Measurements from ENCODE around the gene CLEC10A. TPM values are rescaled to one million over a fixed set of nuclear protein-coding genes. Genes with fewer than 3 reads are reported as not detected.

The CLEC10A gene
- total and polyA plus RNA-seq, 7 donors: 9.1 to 17.6 (median 15.3) TPM

DNA sequence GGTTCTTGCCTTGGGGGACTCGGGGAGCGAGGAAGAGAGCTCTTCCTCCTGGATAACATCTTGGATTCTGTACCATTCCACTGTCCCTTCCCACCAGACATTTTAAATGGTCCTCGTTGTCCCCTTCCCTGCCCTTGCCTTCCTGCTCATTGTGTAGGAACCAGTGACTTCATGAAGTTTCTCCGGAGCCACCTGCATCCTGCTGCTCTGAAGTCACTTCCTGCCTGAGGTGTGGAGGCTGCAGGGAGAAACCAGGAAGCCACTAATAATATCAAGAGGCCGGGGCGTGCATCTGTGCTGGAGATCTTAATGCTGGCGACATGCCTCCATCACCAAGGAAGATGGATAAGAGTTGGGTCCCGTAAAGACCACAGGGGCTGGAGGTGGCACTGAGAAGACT is 50.4 kb downstream of the CLEC10A start:
- WGBS, 2 donors: 53 to 83% methylated on average over 8 of the region's 8 CpGs
- intact Hi-C loops (cut with DNase I): no loop called here
- H3K27me3 ChIP-seq: no peaks in the 10 kb centered on the region
- DNase-seq: no peak
- H3K36me3 ChIP-seq: no peaks in the 10 kb centered on the region
- no peak for TF ChIP-seq POLR2A (IDR thresholded peaks at IDR 0.05)
- TF ChIP-seq EP300 (IDR thresholded peaks at IDR 0.05): no peak
- TF ChIP-seq POLR2AphosphoS5 (IDR thresholded peaks at IDR 0.05): peak in 2 of 4 donors; percentile 8 to 40
- TF ChIP-seq, protein P1, sequence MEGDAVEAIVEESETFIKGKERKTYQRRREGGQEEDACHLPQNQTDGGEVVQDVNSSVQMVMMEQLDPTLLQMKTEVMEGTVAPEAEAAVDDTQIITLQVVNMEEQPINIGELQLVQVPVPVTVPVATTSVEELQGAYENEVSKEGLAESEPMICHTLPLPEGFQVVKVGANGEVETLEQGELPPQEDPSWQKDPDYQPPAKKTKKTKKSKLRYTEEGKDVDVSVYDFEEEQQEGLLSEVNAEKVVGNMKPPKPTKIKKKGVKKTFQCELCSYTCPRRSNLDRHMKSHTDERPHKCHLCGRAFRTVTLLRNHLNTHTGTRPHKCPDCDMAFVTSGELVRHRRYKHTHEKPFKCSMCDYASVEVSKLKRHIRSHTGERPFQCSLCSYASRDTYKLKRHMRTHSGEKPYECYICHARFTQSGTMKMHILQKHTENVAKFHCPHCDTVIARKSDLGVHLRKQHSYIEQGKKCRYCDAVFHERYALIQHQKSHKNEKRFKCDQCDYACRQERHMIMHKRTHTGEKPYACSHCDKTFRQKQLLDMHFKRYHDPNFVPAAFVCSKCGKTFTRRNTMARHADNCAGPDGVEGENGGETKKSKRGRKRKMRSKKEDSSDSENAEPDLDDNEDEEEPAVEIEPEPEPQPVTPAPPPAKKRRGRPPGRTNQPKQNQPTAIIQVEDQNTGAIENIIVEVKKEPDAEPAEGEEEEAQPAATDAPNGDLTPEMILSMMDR (IDR thresholded peaks at IDR 0.05): no peak
- no peak overlapping the region for H3K4me3 ChIP-seq
- H3K27ac ChIP-seq: peak overlapping the region in 2 of 4 donors; percentile 21 to 39
- no peaks in the 10 kb centered on the region for H3K4me1 ChIP-seq
- no peaks in the 10 kb centered on the region for H3K9me3 ChIP-seq

DNA sequence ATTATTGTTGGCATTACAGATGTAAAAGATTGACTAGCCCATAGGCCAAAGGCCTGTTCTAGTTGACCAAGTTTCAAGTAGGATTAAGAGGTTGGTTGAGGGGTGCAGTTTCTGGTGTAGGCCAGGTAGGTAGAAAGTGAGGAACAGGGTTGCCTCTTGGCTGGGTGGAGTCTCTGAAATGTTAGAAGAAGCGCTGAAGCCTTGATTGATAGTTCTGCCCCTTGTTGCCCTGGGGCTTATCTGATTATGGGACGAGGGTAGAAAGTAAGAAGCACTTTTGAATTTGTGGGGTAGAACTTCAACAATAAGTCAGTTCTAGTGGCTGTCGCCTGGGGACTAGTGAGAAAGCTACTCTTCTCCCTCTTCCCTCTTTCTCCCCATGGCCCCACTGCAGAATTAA is 51.0 kb downstream of the CLEC10A start:
- Histone ChIP-seq H3K4me3 (no peak overlapping the region), H3K27me3 (peaks cover 0 to 1% (median 0%) of the 10 kb centered on the region in 3 donors), H3K36me3 (no peaks in the 10 kb centered on the region), H3K27ac (peak overlapping the region in 2 of 4 donors; percentile 14 to 39), H3K4me1 (no peaks in the 10 kb centered on the region), H3K9me3 (no peaks in the 10 kb centered on the region)
- WGBS, 2 donors: 90 to 91% methylated on average over 3 of the region's 3 CpGs
- intact Hi-C loops (cut with DNase I): no loop called here
- no peak for DNase-seq
- TF ChIP-seq POLR2AphosphoS5 (IDR thresholded peaks at IDR 0.05) (no peak), POLR2A (IDR thresholded peaks at IDR 0.05) (no peak), EP300 (IDR thresholded peaks at IDR 0.05) (no peak)
- TF ChIP-seq, protein P1 (IDR thresholded peaks at IDR 0.05): no peak

DNA sequence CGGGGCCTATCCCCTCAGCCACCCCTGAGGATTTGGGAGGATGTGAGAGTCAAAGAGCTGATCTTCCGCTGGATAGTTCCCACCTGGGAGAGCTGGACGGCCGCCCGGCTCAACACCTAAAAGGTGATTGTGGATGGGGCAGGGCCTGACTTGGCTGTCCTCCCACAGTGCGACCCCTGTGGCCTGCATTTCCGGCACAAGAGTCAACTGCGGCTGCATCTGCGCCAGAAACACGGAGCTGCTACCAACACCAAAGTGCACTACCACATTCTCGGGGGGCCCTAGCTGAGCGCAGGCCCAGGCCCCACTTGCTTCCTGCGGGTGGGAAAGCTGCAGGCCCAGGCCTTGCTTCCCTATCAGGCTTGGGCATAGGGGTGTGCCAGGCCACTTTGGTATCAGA is 52.7 kb downstream of the CLEC10A start:
- TF ChIP-seq EP300 (IDR thresholded peaks at IDR 0.05): no peak
- Histone ChIP-seq H3K9me3 (no peaks in the 10 kb centered on the region), H3K27me3 (peaks cover 6 to 19% (median 11%) of the 10 kb centered on the region in 3 donors), H3K4me3 (no peak overlapping the region), H3K36me3 (no peaks in the 10 kb centered on the region), H3K4me1 (peaks cover 0 to 15% (median 10%) of the 10 kb centered on the region in 4 donors), H3K27ac (peak overlapping the region in 2 of 4 donors; percentile 2 to 4)
- DNase-seq: no peak
- 88 to 89% methylated on average over 13 of the region's 13 CpGs for WGBS, 2 donors
- intact Hi-C loops (cut with DNase I): no loop called here

DNA sequence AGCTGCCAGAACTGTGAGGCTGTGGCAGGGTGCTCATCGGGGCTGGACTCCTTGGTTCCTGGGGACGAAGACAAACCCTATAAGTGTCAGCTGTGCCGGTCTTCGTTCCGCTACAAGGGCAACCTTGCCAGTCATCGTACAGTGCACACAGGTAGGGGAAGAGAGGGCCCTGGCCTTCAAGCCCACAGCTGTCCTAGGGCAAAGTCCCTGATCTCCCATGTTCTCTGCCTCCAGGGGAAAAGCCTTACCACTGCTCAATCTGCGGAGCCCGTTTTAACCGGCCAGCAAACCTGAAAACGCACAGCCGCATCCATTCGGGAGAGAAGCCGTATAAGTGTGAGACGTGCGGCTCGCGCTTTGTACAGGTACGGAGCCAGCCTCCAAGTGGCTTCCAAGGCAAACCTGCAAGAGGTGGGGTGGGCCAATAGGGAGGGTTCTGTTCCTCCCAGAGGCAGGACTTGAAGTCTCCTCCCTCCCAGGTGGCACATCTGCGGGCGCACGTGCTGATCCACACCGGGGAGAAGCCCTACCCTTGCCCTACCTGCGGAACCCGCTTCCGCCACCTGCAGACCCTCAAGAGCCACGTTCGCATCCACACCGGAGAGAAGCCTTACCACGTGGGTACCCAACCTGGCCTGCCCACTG is 53.5 kb downstream of the CLEC10A start:
- 92 to 93% methylated on average over 29 of the region's 29 CpGs for WGBS, 2 donors
- Histone ChIP-seq H3K4me3 (no peak overlapping the region), H3K27me3 (peaks cover 9 to 26% (median 18%) of the 10 kb centered on the region in 3 donors), H3K36me3 (no peaks in the 10 kb centered on the region), H3K9me3 (no peaks in the 10 kb centered on the region), H3K4me1 (peaks cover 0 to 23% (median 18%) of the 10 kb centered on the region in 4 donors), H3K27ac (no peak overlapping the region)
- intact Hi-C loops (cut with DNase I): no loop called here
- no peak for DNase-seq
- TF ChIP-seq EP300 (IDR thresholded peaks at IDR 0.05) (no peak), POLR2AphosphoS5 (IDR thresholded peaks at IDR 0.05) (no peak), POLR2A (IDR thresholded peaks at IDR 0.05) (no peak)
- TF ChIP-seq, protein P1 (IDR thresholded peaks at IDR 0.05): no peak

DNA sequence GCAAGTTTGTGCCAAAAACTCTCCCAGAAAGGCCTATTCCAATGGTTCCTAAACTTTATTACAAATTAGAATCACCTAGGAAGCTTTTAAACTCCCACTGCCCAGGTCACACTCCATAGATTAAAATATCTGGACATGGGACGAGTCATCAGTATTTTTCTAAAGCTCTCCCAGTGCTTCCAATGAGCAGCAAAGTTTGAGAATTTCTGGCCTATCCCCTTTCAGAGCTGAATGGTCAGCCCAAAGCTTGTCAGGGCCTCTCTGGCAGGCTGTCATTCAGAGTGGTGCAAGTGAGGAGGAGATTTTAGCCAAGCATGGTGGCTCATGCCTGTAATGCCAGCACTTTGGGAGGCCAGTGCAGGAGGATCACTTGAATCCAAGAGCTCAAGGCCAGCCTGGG is 54.8 kb downstream of the CLEC10A start:
- Histone ChIP-seq H3K9me3 (no peaks in the 10 kb centered on the region), H3K27ac (no peak overlapping the region), H3K4me1 (peaks cover 0 to 26% (median 24%) of the 10 kb centered on the region in 4 donors), H3K4me3 (no peak overlapping the region), H3K27me3 (peaks cover 9 to 30% (median 18%) of the 10 kb centered on the region in 3 donors), H3K36me3 (no peaks in the 10 kb centered on the region)
- intact Hi-C loops (cut with DNase I): no loop called here
- TF ChIP-seq, protein P1 (IDR thresholded peaks at IDR 0.05): no peak
- TF ChIP-seq POLR2AphosphoS5 (IDR thresholded peaks at IDR 0.05): no peak
- TF ChIP-seq POLR2A (IDR thresholded peaks at IDR 0.05): no peak
- TF ChIP-seq EP300 (IDR thresholded peaks at IDR 0.05): no peak
- WGBS, 2 donors: 95 to 97% methylated on average over 1 of the region's 1 CpG
- DNase-seq: no peak

Small RNAs within 50 kb of the gene (small RNA-seq; reads per million reads assigned to genes)
- 0 reads per million in 3 donors for gene AC120057.1

Other genes starting within 250 kb of the CLEC10A start
- gene TEKT1, start 248.5 kb downstream of the CLEC10A start, total RNA-seq: not detected
- gene TEKT1, start 248.5 kb downstream of the CLEC10A start, polyA plus RNA-seq: not detected
- not detected for gene ALOX12, start 84.2 kb downstream of the CLEC10A start, total RNA-seq
- gene ALOX12, start 84.2 kb downstream of the CLEC10A start, polyA plus RNA-seq: not detected
- 100 to 1,000 TPM in 2 of 4 donors, 10 to 100 TPM in 2; 78.8 to 196 (median 109) TPM for gene RNASEK, start 67.6 kb downstream of the CLEC10A start, total RNA-seq
- gene RNASEK, start 67.6 kb downstream of the CLEC10A start, polyA plus RNA-seq: 100 to 1,000 TPM; 261 to 363 (median 302) TPM
- gene BCL6B, start 57.2 kb downstream of the CLEC10A start, total RNA-seq: 1 to 10 TPM in 2 of 4 donors, under 1 TPM in 2; 0.71 to 2.8 (median 1.8) TPM
- gene BCL6B, start 57.2 kb downstream of the CLEC10A start, polyA plus RNA-seq: 1 to 10 TPM in 2 of 3 donors, under 1 TPM in 1; 0.46 to 3.6 (median 3.3) TPM
- gene SLC16A13, start 44.2 kb downstream of the CLEC10A start, total RNA-seq: 1 to 10 TPM in 1 of 4 donors, under 1 TPM in 3; 0.36 to 1.1 (median 0.60) TPM
- gene SLC16A13, start 44.2 kb downstream of the CLEC10A start, polyA plus RNA-seq: 1 to 10 TPM in 2 of 3 donors, under 1 TPM in 1; 0.60 to 7.3 (median 1.2) TPM
- gene SLC16A11, start 36.2 kb downstream of the CLEC10A start, total RNA-seq: under 1 TPM in 3 of 4 donors, not detected in 1; 0.33 to 0.54 (median 0.36) TPM
- gene SLC16A11, start 36.2 kb downstream of the CLEC10A start, polyA plus RNA-seq: 1 to 10 TPM in 1 of 3 donors, not detected in 2; 2.4 TPM
- gene ASGR2, start 34.6 kb upstream of the CLEC10A start, total RNA-seq: 1 to 10 TPM in 1 of 4 donors, not detected in 3; 2.4 TPM
- gene ASGR2, start 34.6 kb upstream of the CLEC10A start, polyA plus RNA-seq: 1 to 10 TPM in 2 of 3 donors, not detected in 1; 1.0 to 1.6 TPM
- under 1 TPM in 2 of 4 donors, not detected in 2; 0.36 to 0.55 TPM for gene ASGR1, start 99.1 kb upstream of the CLEC10A start, total RNA-seq
- 1 to 10 TPM; 1.7 to 2.4 (median 2.3) TPM for gene ASGR1, start 99.1 kb upstream of the CLEC10A start, polyA plus RNA-seq
- 10 to 100 TPM; 14.6 to 27.4 (median 16.7) TPM for gene DLG4, start 139.6 kb upstream of the CLEC10A start, total RNA-seq
- 1 to 10 TPM; 1.6 to 8.3 (median 5.4) TPM for gene DLG4, start 139.6 kb upstream of the CLEC10A start, polyA plus RNA-seq
- 100 to 1,000 TPM; 311 to 569 (median 338) TPM for gene ACADVL, start 139.7 kb upstream of the CLEC10A start, total RNA-seq
- gene ACADVL, start 139.7 kb upstream of the CLEC10A start, polyA plus RNA-seq: 100 to 1,000 TPM; 211 to 587 (median 491) TPM
- gene DVL2, start 154.3 kb upstream of the CLEC10A start, total RNA-seq: 10 to 100 TPM; 36.4 to 56.2 (median 41.8) TPM
- gene DVL2, start 154.3 kb upstream of the CLEC10A start, polyA plus RNA-seq: 10 to 100 TPM; 12.0 to 30.7 (median 13.2) TPM
- 10 to 100 TPM; 23.1 to 45.4 (median 35.4) TPM for gene PHF23, start 159.2 kb upstream of the CLEC10A start, total RNA-seq
- gene PHF23, start 159.2 kb upstream of the CLEC10A start, polyA plus RNA-seq: 10 to 100 TPM; 40.7 to 45.6 (median 45.1) TPM
- gene GABARAP, start 162.2 kb upstream of the CLEC10A start, total RNA-seq: 100 to 1,000 TPM; 147 to 645 (median 552) TPM
- gene GABARAP, start 162.2 kb upstream of the CLEC10A start, polyA plus RNA-seq: 1,000 to 10,000 TPM in 2 of 3 donors, 100 to 1,000 TPM in 1; 572 to 1,215 (median 1,036) TPM
- gene CTDNEP1, start 171.5 kb upstream of the CLEC10A start, total RNA-seq: 10 to 100 TPM; 43.9 to 76.4 (median 53.0) TPM
- 100 to 1,000 TPM in 1 of 3 donors, 10 to 100 TPM in 2; 80.2 to 110 (median 82.9) TPM for gene CTDNEP1, start 171.5 kb upstream of the CLEC10A start, polyA plus RNA-seq
- gene ELP5, start 172.0 kb upstream of the CLEC10A start, total RNA-seq: 10 to 100 TPM; 28.4 to 40.0 (median 34.2) TPM
- gene ELP5, start 172.0 kb upstream of the CLEC10A start, polyA plus RNA-seq: 10 to 100 TPM; 32.4 to 70.9 (median 42.9) TPM
- 1 to 10 TPM in 3 of 4 donors, not detected in 1; 1.1 to 2.6 (median 1.9) TPM for gene CLDN7, start 182.2 kb upstream of the CLEC10A start, total RNA-seq
- gene CLDN7, start 182.2 kb upstream of the CLEC10A start, polyA plus RNA-seq: 100 to 1,000 TPM; 181 to 963 (median 332) TPM
- 100 to 1,000 TPM in 2 of 4 donors, 10 to 100 TPM in 2; 72.9 to 127 (median 94.7) TPM for gene SLC2A4, start 201.5 kb upstream of the CLEC10A start, total RNA-seq
- 1 to 10 TPM in 2 of 3 donors, under 1 TPM in 1; 0.60 to 7.9 (median 2.8) TPM for gene SLC2A4, start 201.5 kb upstream of the CLEC10A start, polyA plus RNA-seq
- 1 to 10 TPM in 3 of 4 donors, under 1 TPM in 1; 0.28 to 2.5 (median 1.5) TPM for gene YBX2, start 214.4 kb upstream of the CLEC10A start, total RNA-seq
- 10 to 100 TPM in 2 of 3 donors, 1 to 10 TPM in 1; 4.8 to 37.6 (median 20.1) TPM for gene YBX2, start 214.4 kb upstream of the CLEC10A start, polyA plus RNA-seq
- 100 to 1,000 TPM; 104 to 156 (median 125) TPM for gene EIF5A, start 227.4 kb upstream of the CLEC10A start, total RNA-seq
- gene EIF5A, start 227.4 kb upstream of the CLEC10A start, polyA plus RNA-seq: 100 to 1,000 TPM; 315 to 603 (median 403) TPM
- gene GPS2, start 235.1 kb upstream of the CLEC10A start, total RNA-seq: 100 to 1,000 TPM in 1 of 4 donors, 10 to 100 TPM in 3; 82.3 to 114 (median 85.4) TPM
- 100 to 1,000 TPM in 1 of 3 donors, 10 to 100 TPM in 2; 67.9 to 113 (median 77.2) TPM for gene GPS2, start 235.1 kb upstream of the CLEC10A start, polyA plus RNA-seq
- gene NEURL4, start 249.1 kb upstream of the CLEC10A start, total RNA-seq: 10 to 100 TPM; 14.3 to 29.6 (median 17.6) TPM
- gene NEURL4, start 249.1 kb upstream of the CLEC10A start, polyA plus RNA-seq: 10 to 100 TPM in 1 of 3 donors, 1 to 10 TPM in 2; 6.0 to 31.6 (median 6.0) TPM

All from sigmoid colon (tissue), 7 donors.